ENCODE measurements around the gene RABGAP1L. TPM values are rescaled to one million over a fixed set of nuclear protein-coding genes. Genes with fewer than 3 reads are reported as not detected.
A peak's percentile ranks its signal among the peaks of the same experiment; 100 is the strongest.

Gene RABGAP1L
- total and polyA plus RNA-seq, 2 of the 4 experiments (the other 2 are of a cell fraction) = 7.9 to 26.7 TPM

DNA sequence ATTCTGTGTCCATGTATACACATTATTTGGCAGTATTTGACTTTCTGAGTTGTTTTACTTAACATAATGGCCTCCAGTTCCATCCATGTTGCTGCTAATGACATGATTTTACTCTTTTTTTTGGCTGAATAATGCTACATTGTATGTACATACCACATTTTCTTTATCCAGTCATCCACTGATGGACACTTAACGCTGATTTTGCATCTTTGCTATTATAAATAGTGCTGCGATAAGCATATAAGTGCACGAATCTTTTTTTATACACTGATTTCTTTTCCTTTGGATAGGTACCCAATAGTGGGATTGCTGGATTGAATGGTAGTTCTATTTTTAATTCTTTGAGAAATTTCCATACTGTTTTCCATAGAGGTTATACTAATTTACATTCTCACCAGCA, 544.0 kb downstream of the RABGAP1L start:
- Histone ChIP-seq H4K91ac (ENCODE audit: insufficient read depth, low read depth, low read length) (no peak overlapping the region), H2BK15ac (ENCODE audit: low read depth, low read length) (no peak overlapping the region), H2AK9ac (replicated peaks; ENCODE audit: low read depth, low read length, poor library complexity) (no peak overlapping the region), H3K4me3 (ENCODE audit: insufficient read depth, low read depth, low read length) (no peak overlapping the region), H2BK120ac (ENCODE audit: low read depth, low read length) (no peak overlapping the region), H3K79me1 (ENCODE audit: low read depth in 1 of 2, low read length in 2 of 2) (no peaks in the 10 kb centered on the region), H2AFZ (replicated peaks; ENCODE audit: low read length, poor library complexity) (no peak overlapping the region), H4K5ac (ENCODE audit: low read depth, low read length) (no peak overlapping the region), H3K27ac (ENCODE audit: insufficient read depth, low read length) (no peak overlapping the region), H3K56ac (ENCODE audit: extremely low read depth, insufficient read depth, low read length) (no peak overlapping the region), H3K4me2 (ENCODE audit: low read depth, low read length) (no peak overlapping the region), H3K36me3 (ENCODE audit: control insufficient read depth, insufficient read depth, low read length) (no peaks in the 10 kb centered on the region), H3K4me1 (ENCODE audit: control insufficient read depth, insufficient read depth, low read length) (no peaks in the 10 kb centered on the region), H3K9me3 (ENCODE audit: control insufficient read depth, insufficient read depth, low read length) (no peaks in the 10 kb centered on the region), H4K20me1 (ENCODE audit: insufficient read depth, low read length) (no peaks in the 10 kb centered on the region), H2BK5ac (ENCODE audit: low read depth, low read length, poor library complexity, severe bottlenecking) (no peak overlapping the region), H3K9ac (ENCODE audit: low read depth, low read length) (no peak overlapping the region), H3K18ac (ENCODE audit: low read depth, low read length) (no peak overlapping the region), H3K9me1 (ENCODE audit: insufficient read depth, low read length) (no peaks in the 10 kb centered on the region), H3K14ac (replicated peaks; ENCODE audit: low read depth, low read length) (no peak overlapping the region), H2AK5ac (ENCODE audit: low read depth, low read length) (no peak overlapping the region), H2BK20ac (ENCODE audit: low read depth, low read length) (no peak overlapping the region), H3K27me3 (ENCODE audit: control insufficient read depth, insufficient read depth, low read length) (no peaks in the 10 kb centered on the region), H4K8ac (ENCODE audit: low read depth in 2 of 2, low read length in 2 of 2) (no peak overlapping the region), H3K4ac (ENCODE audit: low read depth, low read length) (no peak overlapping the region), H3K23ac (ENCODE audit: low read depth, low read length) (no peak overlapping the region)
- intact Hi-C loops (cut with micrococcal nuclease) (no loop called here), in situ Hi-C loops (cut with MboI; ENCODE audit: low sequenced_read_pairs) (no loop called here), dilution Hi-C loops (cut with HindIII; ENCODE audit: low sequenced_read_pairs, unreplicated experiment) (loop anchor here (25.0 kb wide), 1 partner anchor 441 kb away; no protein-coding TSS in a partner anchor)
- ATAC-seq (ENCODE audit: low read depth) (no peak), DNase-seq (no peak)
- no CpG with 5 or more reads among the region's 3 CpGs for WGBS, 2 experiments (ENCODE audit: extremely low coverage in 2 of 2, insufficient read length in 1 of 2)
- no TSS peak for BruUV-seq (replicated peaks)
- TF ChIP-seq MAFK (IDR thresholded peaks at IDR 0.05; ENCODE audit: low read depth, low read length) = peak; percentile 23; the same call in 1 of the 2 replicates
- TF ChIP-seq, protein P1, sequence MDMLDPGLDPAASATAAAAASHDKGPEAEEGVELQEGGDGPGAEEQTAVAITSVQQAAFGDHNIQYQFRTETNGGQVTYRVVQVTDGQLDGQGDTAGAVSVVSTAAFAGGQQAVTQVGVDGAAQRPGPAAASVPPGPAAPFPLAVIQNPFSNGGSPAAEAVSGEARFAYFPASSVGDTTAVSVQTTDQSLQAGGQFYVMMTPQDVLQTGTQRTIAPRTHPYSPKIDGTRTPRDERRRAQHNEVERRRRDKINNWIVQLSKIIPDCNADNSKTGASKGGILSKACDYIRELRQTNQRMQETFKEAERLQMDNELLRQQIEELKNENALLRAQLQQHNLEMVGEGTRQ (IDR thresholded peaks at IDR 0.05; ENCODE audit: low read depth, low read length) = no peak
- POLR2A ChIA-PET (ENCODE audit: unreplicated experiment) = no interaction called here
- CTCF ChIA-PET = no interaction called here
